ENCODE data around the gene SEC14L1.

GRCh38 chr17:77143306-77143705, 2.5 kb downstream of the SEC14L1 start:
- no peak for TF ChIP-seq REST (tag by site-specific recombination; IDR thresholded peaks at IDR 0.05)
- TF ChIP-seq ZNF138 (tag by site-specific recombination; IDR thresholded peaks at IDR 0.05; ENCODE audit: borderline replicate concordance), result no peak
- TF ChIP-seq GFI1B (tag by site-specific recombination; IDR thresholded peaks at IDR 0.05), result no peak
- TF ChIP-seq ZNF133 (tag by site-specific recombination; IDR thresholded peaks at IDR 0.05), result no peak
